ACC112 (cell line): ENCODE results near the gene SLC2A6.
A peak's percentile ranks its signal among the peaks of the same experiment; 100 is the strongest.

Experiments
- H2AFZ ChIP-seq: fragments of 200-600 bp; sonication (generic); one replicate; pipeline ENCODE4 v1.6.0; 2017; ENCODE audit warnings: antibody characterized with exemption, low read length; ENCODE audit not compliant: unreplicated experiment
- H3K27ac ChIP-seq: fragments of 200-600 bp; sonication (generic); 2 replicates; pipeline ENCODE4 v1.5.1; 2014; ENCODE audit warnings: low read depth, mild to moderate bottlenecking, antibody characterized with exemption, low read length, moderate library complexity
- H3K27me3 ChIP-seq: fragments of 200-600 bp; sonication (generic); 2 replicates; pipeline ENCODE4 v1.6.1; 2014; ENCODE audit warnings: mild to moderate bottlenecking, antibody characterized with exemption, low read length, moderate library complexity, mixed read lengths; ENCODE audit not compliant: insufficient read depth
- H3K36me3 ChIP-seq: fragments of 200-600 bp; sonication (generic); 2 replicates; pipeline ENCODE4 v1.6.1; 2016; ENCODE audit warnings: mild to moderate bottlenecking, antibody characterized with exemption, low read length, moderate library complexity, mixed read lengths; ENCODE audit not compliant: insufficient read depth
- H3K4me1 ChIP-seq: fragments of 200-600 bp; sonication (generic); one replicate; pipeline ENCODE4 v1.6.1; 2016; ENCODE audit warnings: low read length, mixed read lengths; ENCODE audit not compliant: insufficient read depth, unreplicated experiment, control insufficient read depth
- H3K4me3 ChIP-seq: fragments of 200-600 bp; sonication (generic); 2 replicates; pipeline ENCODE4 v1.5.1; 2014; ENCODE audit warnings: mild to moderate bottlenecking, low read depth, low read length
- H3K79me2 ChIP-seq: fragments of 200-600 bp; sonication (generic); one replicate; pipeline ENCODE4 v1.6.0; 2016; ENCODE audit warnings: low read length; ENCODE audit not compliant: control insufficient read depth, unreplicated experiment, insufficient read depth

The SLC2A6 gene

GRCh38 chr9:133465984-133466383 is 12.9 kb downstream of the SLC2A6 start:
- peaks cover 2% of the 10 kb centered on the region for H3K4me1 ChIP-seq
- H3K36me3 ChIP-seq: no peaks in the 10 kb centered on the region
- H3K27ac ChIP-seq: no peak overlapping the region
- H2AFZ ChIP-seq: no peak overlapping the region
- H3K27me3 ChIP-seq: no peaks in the 10 kb centered on the region
- H3K79me2 ChIP-seq: no peaks in the 10 kb centered on the region
- H3K4me3 ChIP-seq: no peak overlapping the region

GRCh38 chr9:133464638-133465037 is 14.3 kb downstream of the SLC2A6 start:
- no peaks in the 10 kb centered on the region for H3K36me3 ChIP-seq
- H3K4me1 ChIP-seq: peaks cover 7% of the 10 kb centered on the region
- H3K4me3 ChIP-seq: no peak overlapping the region
- H3K27me3 ChIP-seq: no peaks in the 10 kb centered on the region
- no peak overlapping the region for H2AFZ ChIP-seq
- no peak overlapping the region for H3K27ac ChIP-seq
- H3K79me2 ChIP-seq: no peaks in the 10 kb centered on the region

- no peak overlapping the region for H3K4me3 ChIP-seq
- H2AFZ ChIP-seq: no peak overlapping the region
- no peaks in the 10 kb centered on the region for H3K79me2 ChIP-seq
- no peaks in the 10 kb centered on the region for H3K36me3 ChIP-seq
- H3K4me1 ChIP-seq: peaks cover 9% of the 10 kb centered on the region
- H3K27ac ChIP-seq: no peak overlapping the region
- H3K27me3 ChIP-seq: no peaks in the 10 kb centered on the region
These were observed 14.9 kb downstream of the SLC2A6 start for GRCh38 chr9:133463864-133464615.

- Histone ChIP-seq H2AFZ (no peak overlapping the region), H3K27me3 (no peaks in the 10 kb centered on the region), H3K27ac (no peak overlapping the region), H3K4me1 (peaks cover 13% of the 10 kb centered on the region), H3K79me2 (no peaks in the 10 kb centered on the region), H3K4me3 (no peak overlapping the region), H3K36me3 (no peaks in the 10 kb centered on the region)
These were observed 15.6 kb downstream of the SLC2A6 start for GRCh38 chr9:133463234-133463863.

- H3K4me1 ChIP-seq: peaks cover 13% of the 10 kb centered on the region
- H3K27ac ChIP-seq: no peak overlapping the region
- no peak overlapping the region for H2AFZ ChIP-seq
- H3K27me3 ChIP-seq: no peaks in the 10 kb centered on the region
- H3K79me2 ChIP-seq: no peaks in the 10 kb centered on the region
- no peak overlapping the region for H3K4me3 ChIP-seq
- no peaks in the 10 kb centered on the region for H3K36me3 ChIP-seq
These were observed 16.9 kb downstream of the SLC2A6 start for GRCh38 chr9:133461975-133462374.

GRCh38 chr9:133460405-133461175 is 18.3 kb downstream of the SLC2A6 start:
- Histone ChIP-seq H3K79me2 (no peaks in the 10 kb centered on the region), H3K27me3 (no peaks in the 10 kb centered on the region), H3K4me3 (peak overlapping the region; percentile 75), H3K4me1 (peaks cover 13% of the 10 kb centered on the region), H3K36me3 (no peaks in the 10 kb centered on the region), H2AFZ (no peak overlapping the region), H3K27ac (peak overlapping the region; percentile 50; the same call in 1 of the 2 replicates)

GRCh38 chr9:133459476-133460404 is 19.2 kb downstream of the SLC2A6 start, which contains the start of gene CACFD1:
TSS of gene CACFD1 (plus strand) at chr9:133459978. CDS start at chr9:133460067, 89 bp downstream.
- H3K27ac ChIP-seq: peak within 1 kb of the TSS; percentile 50
- H3K36me3 ChIP-seq: no peaks in the 10 kb centered on the region
- H3K4me1 ChIP-seq: peaks cover 13% of the 10 kb centered on the region
- H3K79me2 ChIP-seq: no peaks in the 10 kb centered on the region
- H2AFZ ChIP-seq: peak within 1 kb of the TSS; percentile 41
- peak within 1 kb of the TSS; percentile 75 for H3K4me3 ChIP-seq
- no peaks in the 10 kb centered on the region for H3K27me3 ChIP-seq

GRCh38 chr9:133458643-133459312 is 20.1 kb downstream of the SLC2A6 start:
- H3K36me3 ChIP-seq: no peaks in the 10 kb centered on the region
- no peaks in the 10 kb centered on the region for H3K27me3 ChIP-seq
- H3K4me1 ChIP-seq: peaks cover 13% of the 10 kb centered on the region
- no peak overlapping the region for H3K27ac ChIP-seq
- no peak overlapping the region for H2AFZ ChIP-seq
- H3K4me3 ChIP-seq: peak overlapping the region; percentile 75
- no peaks in the 10 kb centered on the region for H3K79me2 ChIP-seq

GRCh38 chr9:133457748-133458147 is 21.2 kb downstream of the SLC2A6 start:
- no peaks in the 10 kb centered on the region for H3K36me3 ChIP-seq
- peaks cover 13% of the 10 kb centered on the region for H3K4me1 ChIP-seq
- no peak overlapping the region for H3K27ac ChIP-seq
- no peak overlapping the region for H2AFZ ChIP-seq
- H3K79me2 ChIP-seq: no peaks in the 10 kb centered on the region
- no peak overlapping the region for H3K4me3 ChIP-seq
- no peaks in the 10 kb centered on the region for H3K27me3 ChIP-seq
